ENCODE measurements around the gene CNOT4. TPM values are rescaled to one million over a fixed set of nuclear protein-coding genes. Genes with fewer than 3 reads are reported as not detected.

Gene CNOT4
- total and polyA plus RNA-seq, 2 of the 8 experiments (the other 6 are each of a cell fraction or from before 2014, with no cell fraction given): 10.9 to 25.8 TPM

DNA sequence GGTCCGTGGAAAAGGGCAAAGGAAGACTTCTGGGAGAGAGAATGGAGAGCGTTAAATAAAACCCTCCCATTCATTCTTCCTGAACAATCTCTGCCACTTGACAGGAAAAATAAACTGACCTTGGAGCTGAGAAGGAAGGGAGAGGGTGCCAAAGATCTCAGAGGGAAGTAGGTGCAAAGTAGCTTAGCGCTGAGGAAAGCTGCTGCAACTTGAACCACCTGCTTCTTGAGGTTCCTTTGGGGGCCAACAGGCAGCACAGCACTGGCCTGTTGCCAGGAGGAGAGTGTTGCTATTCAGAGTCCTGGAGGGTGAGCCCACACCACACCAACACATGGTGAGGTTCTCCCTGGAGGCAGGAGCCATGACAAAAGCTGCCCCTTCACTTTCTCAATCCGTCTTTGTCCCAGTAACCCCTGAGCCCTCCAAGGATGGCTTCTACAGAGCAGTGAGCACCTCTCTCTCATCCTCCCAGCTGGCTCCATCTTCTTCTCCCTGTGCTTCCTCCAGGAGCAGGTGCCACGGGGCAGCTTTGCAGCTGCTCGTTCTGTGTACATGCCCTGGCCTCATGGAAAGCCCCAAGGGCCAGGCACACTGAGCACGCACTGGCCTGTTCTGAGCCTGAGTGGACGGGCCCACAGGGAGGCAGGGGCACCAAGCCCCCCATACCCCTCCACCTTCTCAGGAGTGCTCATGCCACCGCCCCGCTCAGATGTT, 174.9 kb downstream of the CNOT4 start:
- H3K79me1 ChIP-seq (ENCODE audit: low read depth, low read length): no peaks in the 10 kb centered on the region
- 88% methylated on average over 9 of the region's 10 CpGs; no CpG with 5 or more reads in 1 of the 2 experiments for WGBS, 2 experiments (ENCODE audit: extremely low coverage in 1 of 2, insufficient coverage in 1 of 2, insufficient read length in 1 of 2, insufficient replicate concordance in 2 of 2, low coverage in 1 of 2, low lambda C conversion rate in 2 of 2, missing lambda C conversion rate in 1 of 2)
- no peak overlapping the region for H4K5ac ChIP-seq (ENCODE audit: insufficient read length, low read depth, low read length)
- DNase-seq (ENCODE audit: low read depth in 1 of 2, low spot score in 2 of 2): no peak
- no peaks in the 10 kb centered on the region for H3K9me3 ChIP-seq (ENCODE audit: insufficient read depth in 2 of 2, low read depth in 1 of 2, low read length in 1 of 2)
- no peak overlapping the region for H4K8ac ChIP-seq (ENCODE audit: extremely low read depth, insufficient read depth, low read length)
- H3K4me2 ChIP-seq (ENCODE audit: insufficient read depth in 1 of 2, low read depth in 2 of 2, low read length in 2 of 2): no peak overlapping the region
- no peak overlapping the region for H3K56ac ChIP-seq (replicated peaks; ENCODE audit: insufficient read length, low read depth, low read length)
- ChIA-PET CTCF (ENCODE audit: partially characterized antibody) (interaction anchor here (0.5 to 5.7 kb wide), 47 partner anchors 9 to 727 kb away, joined by 3 to 171 read pairs (median 4); partner anchors contain the start of gene AGBL3), POLR2A (ENCODE audit: partially characterized antibody) (interaction anchor here (0.6 to 1.5 kb wide), 5 partner anchors 54 to 320 kb away, joined by 3 to 9 read pairs (median 4); no protein-coding TSS in a partner anchor)
- H3K4me1 ChIP-seq (replicated peaks in 1 of 4; ENCODE audit: control insufficient read depth in 3 of 4, insufficient read depth in 4 of 4, low read length in 3 of 4): peaks cover 0 to 4% (median 2%) of the 10 kb centered on the region in 4 experiments; a peak in 5 of 7 replicates
- H3K18ac ChIP-seq (ENCODE audit: extremely low read depth, low read length): peak overlapping the region; percentile 24; the same call in 1 of the 2 replicates
- no peak for FAIRE-seq
- peak overlapping the region; percentile 28; the same call in 1 of the 2 replicates for H2BK12ac ChIP-seq (ENCODE audit: low read depth, low read length)
- H3K4me3 ChIP-seq (ENCODE audit: extremely low read depth in 1 of 4, insufficient read depth in 2 of 4, low read depth in 3 of 4, low read length in 4 of 4): no peak overlapping the region
- H4K91ac ChIP-seq (replicated peaks; ENCODE audit: insufficient read length, low read length): peak overlapping the region; percentile 30
- TF ChIP-seq RBBP5 (IDR thresholded peaks at IDR 0.05; ENCODE audit: borderline replicate concordance, low read depth, low read length) (0 out of 2 replicates have a peak, but pooled peaks have one; percentile 13), NANOG (IDR thresholded peaks at IDR 0.05; ENCODE audit: insufficient read depth, low read depth, low read length, poor library complexity, severe bottlenecking) (no peak)
- no peak overlapping the region for H2AK5ac ChIP-seq (ENCODE audit: low read depth, low read length)
- H3K4ac ChIP-seq (replicated peaks; ENCODE audit: insufficient read length, low read depth, low read length): no peak overlapping the region
- H3K27me3 ChIP-seq (replicated peaks in 1 of 4; ENCODE audit: control insufficient read depth in 3 of 4, extremely low read depth in 1 of 4, insufficient read depth in 3 of 4, low read length in 3 of 4): no peaks in the 10 kb centered on the region
- no peaks in the 10 kb centered on the region for H3K36me3 ChIP-seq (ENCODE audit: control insufficient read depth in 2 of 4, insufficient read depth in 4 of 4, low read length in 3 of 4)
- no peak overlapping the region for H3K14ac ChIP-seq (ENCODE audit: insufficient read length)
- H3K9ac ChIP-seq (replicated peaks in 1 of 4; ENCODE audit: extremely low read depth in 1 of 4, low read depth in 3 of 4, low read length in 3 of 4): no peak overlapping the region
- H2BK20ac ChIP-seq (ENCODE audit: low read length): no peak overlapping the region
- no peak overlapping the region for H3K27ac ChIP-seq (ENCODE audit: low read depth, low read length)
- H2BK15ac ChIP-seq (ENCODE audit: low read length): no peak overlapping the region; the same call in 1 of the 2 replicates
- H3K79me2 ChIP-seq (ENCODE audit: control insufficient read depth in 1 of 2, insufficient read depth in 2 of 2, low read length in 2 of 2): no peaks in the 10 kb centered on the region
- no peak overlapping the region for H2BK5ac ChIP-seq (ENCODE audit: low read depth, low read length)
- H4K20me1 ChIP-seq (replicated peaks in 1 of 2; ENCODE audit: control insufficient read depth in 1 of 2, insufficient read depth in 2 of 2, low read length in 2 of 2): no peaks in the 10 kb centered on the region
- no peak overlapping the region for H3K23ac ChIP-seq (ENCODE audit: insufficient read length)
- H3K23me2 ChIP-seq (ENCODE audit: low read depth, low read length): no peaks in the 10 kb centered on the region
- no peak overlapping the region for H2BK120ac ChIP-seq (replicated peaks; ENCODE audit: low read depth, low read length)
- H2AFZ ChIP-seq (ENCODE audit: low read length): peak overlapping the region; percentile 46; the same call in 1 of the 2 replicates
